Raji (cell line): Measurements from ENCODE around the gene RFNG.

Source experiments
- POLR2A ChIP-seq: IDR thresholded peaks from 2 replicates; pipeline ENCODE4 v1.6.1; 2011; ENCODE audit warnings: low read depth, low read length, control low read depth; ENCODE audit not compliant: insufficient read depth

RFNG gene

DNA sequence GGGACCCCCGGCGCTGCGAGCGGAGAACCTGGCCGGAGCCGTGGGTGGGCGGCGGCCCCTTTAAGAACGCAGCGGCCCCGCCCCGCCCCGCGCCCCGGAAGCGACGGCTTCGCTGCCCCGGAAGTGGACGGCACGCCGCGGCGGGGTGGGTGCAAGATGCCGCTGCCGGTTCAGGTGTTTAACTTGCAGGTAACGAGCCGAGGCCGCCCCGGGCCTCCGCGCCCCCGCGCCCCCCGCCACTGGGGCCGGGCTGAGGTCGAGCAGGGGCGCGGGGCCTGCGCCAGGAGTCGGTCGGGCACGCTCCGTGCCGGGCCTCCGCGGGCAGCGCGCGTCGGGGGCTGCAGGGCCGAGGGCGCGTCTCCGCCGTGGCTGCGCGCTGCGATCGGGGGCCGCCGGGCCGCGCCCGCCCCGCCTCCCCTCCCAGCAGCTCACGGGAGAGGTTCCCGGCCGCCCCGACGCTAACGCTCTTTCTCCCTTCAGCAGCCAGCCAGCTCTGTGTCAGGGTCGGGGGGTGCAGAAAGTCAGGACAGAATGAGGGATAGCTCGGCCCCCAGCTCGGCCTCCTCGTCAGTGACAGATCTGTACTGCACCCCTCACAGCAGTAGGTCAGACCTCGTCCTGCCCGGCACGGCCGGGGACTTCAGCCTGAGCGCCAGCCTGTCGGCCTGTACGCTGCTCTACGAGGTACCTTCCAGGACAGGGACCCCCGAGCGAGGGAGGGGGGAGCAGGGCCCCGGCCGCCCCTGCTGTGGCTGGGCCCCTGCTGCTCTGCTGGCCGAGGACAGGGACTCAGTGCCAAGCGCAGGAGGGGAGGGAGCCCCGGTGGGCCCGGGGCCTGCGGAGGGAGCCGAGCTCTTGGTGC lies at the start of gene RFNG, which contains the start of gene GPS1:
Gene RFNG (minus strand): TSS at position 36 of the 862 bp plus-strand sequence. CDS start 45 bp downstream, outside the sequence.
Gene GPS1 (plus strand): TSS at position 123 of the 862 bp plus-strand sequence. CDS start 34 bp downstream, at position 157.
- TF ChIP-seq POLR2A, result peak; percentile 60

DNA sequence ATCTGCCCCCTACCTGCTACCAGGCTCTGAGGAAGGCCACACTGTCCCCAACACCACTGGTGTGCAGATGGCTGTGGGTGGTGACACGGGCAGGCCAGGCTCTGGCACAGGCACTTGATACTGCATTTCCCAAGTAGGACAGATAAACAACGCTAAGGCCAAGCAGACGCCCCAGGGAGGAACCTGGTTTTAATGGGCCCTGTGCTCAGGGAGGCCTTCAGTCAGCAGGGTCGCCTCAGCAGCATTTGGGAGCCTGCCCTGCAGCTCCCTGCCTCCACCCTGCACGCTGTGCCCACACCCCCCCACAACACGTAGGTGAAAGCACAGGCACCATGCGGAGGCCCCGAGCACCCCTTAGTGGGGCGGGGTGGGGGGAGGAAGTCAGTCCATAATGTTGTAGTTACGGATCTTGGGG lies 49.7 kb upstream of the RFNG start:
- TF ChIP-seq POLR2A, result no peak

DNA sequence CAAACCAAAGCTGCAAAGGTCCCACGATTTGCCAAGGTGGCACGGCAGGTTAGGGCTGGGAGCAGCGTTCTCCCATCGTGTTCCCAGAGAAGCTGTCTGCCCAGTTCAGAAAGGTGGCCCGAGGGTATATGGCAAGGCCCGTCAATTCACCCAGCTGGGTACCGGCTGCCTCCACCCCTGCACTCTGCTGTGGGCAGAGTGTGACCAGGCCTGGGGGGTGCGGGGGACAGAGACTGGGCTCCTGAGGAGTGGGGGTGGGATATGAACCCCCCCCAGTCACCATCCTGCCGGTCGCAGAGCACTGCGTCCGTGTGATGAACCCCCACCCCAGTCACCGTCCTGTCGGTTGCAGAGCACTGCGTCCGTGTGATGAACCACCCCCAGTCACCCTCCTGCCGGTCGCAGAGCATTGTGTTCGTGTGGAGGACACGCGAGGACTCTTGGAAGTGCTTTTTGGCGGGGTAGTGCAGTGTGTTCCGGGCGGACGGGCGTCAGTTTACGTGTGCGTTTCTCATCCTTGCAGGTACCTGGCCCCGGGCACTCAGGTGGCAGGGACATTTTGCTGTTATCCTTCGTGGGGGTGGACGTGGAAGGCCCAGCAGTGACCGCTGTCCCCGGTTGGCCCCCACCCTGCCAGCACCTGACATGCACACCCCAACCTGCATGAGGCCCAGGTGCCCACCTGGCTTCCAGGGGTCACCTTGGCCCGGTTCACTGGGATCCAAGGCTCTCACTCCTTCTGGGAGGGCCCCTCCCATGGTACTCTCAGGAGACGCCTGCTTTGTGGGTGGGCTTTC lies 49.1 kb upstream of the RFNG start:
- TF ChIP-seq POLR2A, result no peak

DNA sequence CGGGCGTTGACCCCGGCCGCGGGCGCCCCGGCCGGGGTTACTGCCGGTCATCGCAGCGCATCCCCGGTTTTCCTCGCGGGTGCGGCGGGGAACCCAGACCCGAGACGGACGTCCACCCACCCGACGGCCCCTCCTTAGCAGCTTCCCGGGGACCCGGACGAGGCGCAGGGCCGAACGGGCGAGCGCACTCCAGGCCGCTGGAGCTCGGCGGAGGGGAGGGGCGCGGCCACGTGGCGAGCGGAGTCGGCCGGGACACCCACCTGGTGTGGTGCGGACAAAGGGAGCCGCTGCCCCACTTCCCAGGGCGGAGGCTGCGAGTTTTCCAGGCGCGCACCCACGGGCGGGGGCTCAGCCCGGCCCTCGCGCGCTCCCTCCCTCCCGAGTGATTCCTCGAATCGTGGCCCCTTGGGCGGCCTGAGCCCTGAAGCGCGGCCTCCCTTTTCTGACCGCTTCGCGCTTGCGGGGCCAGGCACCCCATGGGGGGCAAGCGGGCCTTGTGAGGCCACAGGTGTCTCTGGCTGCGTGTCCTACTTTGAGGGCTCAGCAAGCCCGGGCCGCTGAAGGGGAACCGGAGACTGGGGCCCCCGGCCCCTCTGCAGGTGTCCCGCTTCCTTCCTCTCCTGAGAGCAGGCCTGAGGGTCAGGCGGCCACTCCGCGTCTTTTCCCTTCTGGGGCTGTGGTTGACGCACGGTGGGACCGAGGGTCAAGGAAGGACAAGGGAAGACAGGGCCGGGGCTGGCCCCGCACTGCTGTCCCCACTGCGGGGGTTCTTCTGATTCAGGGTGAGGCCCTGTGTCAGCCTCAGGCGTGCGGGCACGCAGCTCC lies 47.5 kb upstream of the RFNG start:
- TF ChIP-seq POLR2A, result peak; percentile 35

DNA sequence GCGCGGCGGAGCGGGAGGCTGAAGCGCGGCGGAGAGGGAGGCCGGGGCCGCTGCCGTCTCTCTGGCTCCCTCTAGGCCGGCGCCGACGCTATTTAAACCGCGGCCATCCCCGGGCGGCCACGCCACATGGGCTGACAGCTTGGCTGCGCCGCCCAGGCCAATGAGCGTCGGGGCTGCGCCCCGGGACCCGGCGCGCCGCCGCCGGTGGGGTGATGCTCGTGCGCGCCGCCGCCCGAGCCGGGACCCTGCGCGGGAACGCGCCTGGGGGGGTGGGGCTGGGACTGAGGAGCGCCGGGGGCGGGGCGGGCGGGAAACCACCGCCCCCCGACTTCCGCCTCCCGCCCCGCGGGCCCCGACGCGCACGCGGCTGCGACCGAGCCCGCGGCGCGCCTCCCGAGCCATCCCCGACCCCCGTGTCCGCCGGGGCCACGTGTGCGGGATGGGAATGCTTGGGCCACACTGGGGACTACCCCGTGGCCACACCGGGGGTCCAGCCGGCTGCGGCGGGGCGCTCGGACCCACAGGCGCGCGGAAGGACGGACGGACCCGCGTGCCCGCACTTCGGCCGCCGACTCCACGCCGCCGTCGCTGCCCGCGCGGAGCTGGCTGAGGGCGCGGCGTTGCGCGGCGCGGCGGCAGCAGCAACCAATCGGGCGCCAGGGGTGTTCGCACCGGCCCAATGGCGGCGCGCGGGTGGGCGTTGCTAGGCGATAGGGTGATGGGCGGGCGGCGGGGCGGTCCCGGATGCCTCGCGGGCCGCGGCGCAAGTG lies 46.7 kb upstream of the RFNG start, which contains the start of gene FASN:
Gene FASN (minus strand): TSS at position 68 of the 770 bp plus-strand sequence. CDS start 1,791 bp downstream, outside the sequence.
- peak; percentile 82 for TF ChIP-seq POLR2A

- no peak for TF ChIP-seq POLR2A
These were observed 46.2 kb upstream of the RFNG start for GRCh38 chr17:82097919-82098168.

- no peak for TF ChIP-seq POLR2A
These were observed 45.7 kb upstream of the RFNG start for GRCh38 chr17:82097184-82097918.

- TF ChIP-seq POLR2A, result no peak
These were observed 45.1 kb upstream of the RFNG start for GRCh38 chr17:82096709-82097183.

GRCh38 chr17:82095777-82096708 lies 44.4 kb upstream of the RFNG start:
- no peak for TF ChIP-seq POLR2A

- TF ChIP-seq POLR2A, result no peak
These were observed 43.5 kb upstream of the RFNG start for GRCh38 chr17:82094931-82095776.

GRCh38 chr17:82092995-82093751 lies 41.6 kb upstream of the RFNG start:
- no peak for TF ChIP-seq POLR2A

DNA sequence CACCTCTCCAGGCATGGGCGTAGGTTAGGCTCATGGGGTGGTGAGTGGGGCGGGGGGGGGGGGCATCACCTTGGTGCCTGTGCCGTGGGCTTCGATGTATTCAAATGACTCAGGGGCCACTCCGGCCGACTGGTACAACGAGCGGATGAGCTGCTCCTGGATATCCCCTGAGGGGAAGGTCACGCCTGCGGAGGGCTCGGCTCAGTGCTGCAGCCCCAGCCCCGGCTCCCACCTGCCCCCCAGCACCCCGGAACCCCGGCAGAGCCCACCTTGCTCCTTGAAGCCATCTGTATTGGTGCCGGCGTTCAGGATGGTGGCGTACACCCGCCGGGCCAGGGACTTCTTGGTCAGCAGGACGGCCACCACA lies 41.0 kb upstream of the RFNG start:
- TF ChIP-seq POLR2A, result no peak
